GM19023 (cell line): Measurements from ENCODE around the gene BPIFB2.

Experiments used
- ATAC-seq: cut with Tn5 transposase; IDR thresholded peaks from one replicate; pipeline ENCODE4 v1.9.1; 2021; ENCODE audit warnings: mild to moderate bottlenecking, moderate library complexity; ENCODE audit not compliant: unreplicated experiment

Gene BPIFB2

DNA sequence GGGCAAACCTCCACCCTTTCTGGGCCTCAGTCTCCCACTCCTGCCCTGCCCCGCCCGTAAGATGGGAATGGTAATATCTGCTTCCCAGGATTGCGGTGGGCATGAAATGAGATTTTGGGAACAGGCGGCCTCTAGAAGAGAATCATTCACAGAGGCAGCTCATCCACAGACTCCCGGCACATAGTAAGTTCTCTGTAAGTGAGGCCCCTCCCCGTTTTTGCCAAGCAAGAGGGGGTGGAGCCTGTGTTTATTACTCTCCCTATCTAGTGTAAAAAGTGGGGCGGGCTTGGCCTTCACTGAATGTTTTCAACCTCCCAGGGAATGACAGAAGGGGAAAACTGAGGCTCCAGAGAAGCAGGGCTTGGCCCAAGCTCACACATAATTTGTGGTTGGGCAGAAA, 23.3 kb upstream of the BPIFB2 start:
- ATAC-seq = no peak

DNA sequence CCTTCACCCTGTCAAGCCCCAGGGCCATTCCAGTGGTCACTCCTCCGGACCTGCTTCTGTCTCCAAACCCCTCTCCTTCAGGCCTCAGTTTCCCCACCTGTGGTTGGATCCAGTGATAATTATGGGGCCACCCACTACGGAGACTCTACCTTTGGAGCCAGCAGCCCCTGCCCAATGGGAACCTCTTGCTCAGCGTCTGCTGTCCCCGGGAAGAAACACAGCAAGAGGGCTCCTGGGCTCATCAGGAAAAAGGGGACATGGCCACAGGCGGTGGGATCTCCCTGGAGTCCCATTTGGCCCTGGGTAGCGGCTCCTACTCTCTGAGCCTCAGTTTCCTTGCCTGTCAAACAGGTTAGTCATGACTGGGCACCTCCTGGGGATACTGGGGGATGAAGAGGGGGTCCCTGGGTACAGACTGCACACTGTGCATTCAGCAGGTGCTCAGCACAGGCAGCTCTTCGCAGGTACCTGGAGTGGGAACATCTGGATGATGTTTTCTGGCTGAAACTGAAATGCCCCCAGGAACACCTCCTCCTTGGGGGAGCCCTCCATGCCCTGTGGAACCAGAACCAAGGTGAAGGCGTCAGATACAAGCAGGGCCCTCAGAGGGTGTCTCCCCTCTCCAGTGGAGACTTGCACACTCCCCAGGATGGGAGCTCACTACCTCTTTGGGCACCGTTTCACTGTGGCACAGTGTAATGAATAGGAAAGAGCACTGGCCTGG, 22.7 kb upstream of the BPIFB2 start:
- no peak for ATAC-seq

DNA sequence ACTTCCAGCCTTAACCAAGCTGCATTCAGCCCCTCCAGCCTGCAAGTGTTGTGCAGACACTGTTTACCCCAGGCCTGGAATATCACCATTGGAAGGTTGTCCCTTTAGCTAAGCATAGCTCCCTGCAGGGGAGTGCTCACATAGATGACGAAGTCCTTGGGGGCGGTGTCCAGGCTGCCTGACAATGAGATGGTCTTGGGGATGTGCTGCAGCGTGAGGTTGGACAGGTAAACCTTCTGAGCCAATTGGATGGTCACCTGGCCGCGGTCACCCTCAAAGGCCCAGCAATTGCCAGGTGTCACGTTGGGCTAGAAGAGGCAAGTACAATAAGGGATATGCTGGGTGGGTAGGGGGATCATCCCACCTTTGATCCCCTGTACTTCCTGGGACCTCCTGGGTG, 21.9 kb upstream of the BPIFB2 start:
- ATAC-seq = no peak

DNA sequence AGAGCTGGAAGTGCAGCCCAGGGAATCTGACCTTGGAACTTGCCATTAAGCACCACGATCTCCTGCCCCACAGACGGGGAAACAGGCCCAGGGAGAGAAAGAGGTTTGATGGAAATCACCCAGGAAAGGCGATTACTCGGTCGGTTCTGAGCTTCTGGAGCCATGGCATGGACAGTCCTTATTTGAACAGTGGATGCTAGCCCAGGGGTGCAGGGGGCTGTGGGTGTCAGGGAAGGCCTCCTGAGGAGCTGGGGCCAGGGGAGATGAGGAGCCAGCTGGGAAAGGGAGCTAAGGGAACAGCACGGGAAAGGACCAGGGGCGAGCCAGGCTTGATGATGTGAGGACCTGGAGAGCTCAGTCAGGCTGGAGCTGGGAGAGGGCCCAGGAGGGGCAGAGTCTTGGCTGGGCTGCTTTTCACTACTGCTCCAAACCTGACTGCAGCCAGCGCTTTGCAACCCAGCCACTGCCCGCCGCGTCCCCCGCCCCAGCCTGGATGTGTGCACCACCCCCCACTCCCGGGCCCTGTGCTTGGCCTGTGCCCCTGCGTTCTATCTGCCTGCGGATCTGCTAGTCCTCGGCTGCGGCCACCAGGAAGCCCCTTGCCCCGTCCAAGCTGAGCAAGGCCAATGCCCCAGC, 21.1 kb upstream of the BPIFB2 start:
- ATAC-seq = no peak

DNA sequence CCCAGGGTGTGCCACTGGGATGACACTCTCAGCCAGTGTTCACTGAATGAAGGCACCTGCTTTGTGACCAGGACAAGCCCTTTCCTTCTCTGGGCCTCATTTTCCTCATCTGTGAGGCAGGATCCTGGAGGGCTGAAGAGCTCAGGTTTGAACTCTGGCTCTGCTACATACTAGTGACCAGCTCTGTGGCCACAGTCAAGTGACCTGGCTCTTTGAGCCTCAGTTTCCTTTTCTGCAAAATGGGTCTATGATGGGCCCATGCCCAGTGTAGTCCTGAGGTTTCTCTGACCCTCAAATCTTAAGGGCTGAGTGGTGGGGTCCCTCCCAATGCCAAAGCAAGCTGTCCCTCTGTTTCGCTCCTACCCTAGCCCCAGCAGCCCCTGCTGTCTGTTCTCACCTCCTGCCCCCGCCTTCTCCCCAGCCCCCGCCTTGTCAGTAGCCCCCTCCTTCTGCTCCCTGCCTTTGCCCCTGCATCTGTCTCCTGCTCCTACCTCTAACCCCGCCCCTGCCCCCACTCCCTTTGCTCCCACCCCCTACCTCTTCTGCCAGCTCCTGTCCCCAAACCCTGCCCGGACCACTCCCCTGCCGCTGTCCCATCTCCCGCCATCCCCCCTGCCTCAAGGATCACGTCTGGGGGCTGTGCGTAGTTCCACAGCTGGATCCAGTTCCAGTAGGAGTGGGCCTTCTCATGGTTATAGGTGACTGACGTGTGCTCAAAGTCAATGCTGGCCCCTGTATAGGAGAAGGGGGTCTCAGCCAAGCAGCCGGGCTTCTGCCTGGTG, 20.3 kb upstream of the BPIFB2 start:
- no peak for ATAC-seq

DNA sequence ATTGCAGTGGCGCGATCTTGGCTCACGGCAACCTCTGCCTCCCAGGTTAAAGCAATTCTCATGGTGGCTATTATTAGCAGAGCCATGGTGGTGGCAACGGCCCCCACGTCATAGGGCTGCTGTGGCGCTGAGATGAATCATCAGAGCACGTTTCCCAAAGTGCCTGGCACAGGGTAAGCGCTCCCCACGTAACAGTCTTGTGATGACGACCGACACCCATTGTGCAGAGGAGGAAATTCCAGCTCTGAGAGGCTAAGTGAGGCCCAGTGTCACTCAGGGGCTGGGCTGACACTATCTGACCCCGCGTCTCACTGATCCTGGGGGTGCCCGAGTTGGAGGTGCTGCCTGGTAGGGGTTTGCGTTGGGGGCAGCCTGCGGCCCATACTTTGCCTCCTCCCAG, 19.5 kb upstream of the BPIFB2 start:
- ATAC-seq = no peak

DNA sequence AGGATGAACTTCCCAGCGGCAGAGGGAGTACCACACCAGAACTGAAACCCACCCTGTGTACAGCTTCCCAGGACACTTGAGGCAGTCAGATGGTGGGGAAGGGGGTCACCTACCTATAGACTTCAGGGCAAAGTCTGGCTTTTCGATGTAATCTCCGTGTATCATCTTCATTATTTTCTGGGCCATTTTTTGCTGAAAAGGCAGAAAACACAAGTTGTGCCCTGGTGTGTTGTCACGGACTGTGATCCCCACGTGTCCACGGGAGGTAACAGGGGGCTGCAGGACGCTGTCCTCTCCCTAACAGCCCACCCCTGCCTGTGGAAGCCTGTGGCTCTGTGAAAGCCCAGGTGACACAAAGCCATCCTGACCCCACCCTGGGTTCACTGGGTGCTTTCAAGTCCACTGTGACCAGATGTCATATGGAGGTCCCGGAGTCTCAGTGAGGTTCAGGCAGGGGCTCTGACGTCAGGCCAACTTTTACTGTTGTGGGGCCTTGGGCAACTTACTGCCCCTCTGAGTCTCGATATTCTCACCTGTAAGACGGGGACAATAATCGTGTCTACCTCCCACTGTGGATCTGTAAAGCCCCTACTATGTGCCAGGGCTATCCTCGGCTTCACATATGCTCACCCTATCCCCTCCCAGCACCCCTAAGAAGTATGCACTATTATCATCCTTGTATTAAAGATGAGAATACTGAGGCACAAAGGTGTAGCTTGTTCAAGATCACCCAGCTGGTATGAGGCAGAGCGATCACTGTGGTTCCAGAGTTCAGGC, 17.8 kb upstream of the BPIFB2 start:
- ATAC-seq = no peak

DNA sequence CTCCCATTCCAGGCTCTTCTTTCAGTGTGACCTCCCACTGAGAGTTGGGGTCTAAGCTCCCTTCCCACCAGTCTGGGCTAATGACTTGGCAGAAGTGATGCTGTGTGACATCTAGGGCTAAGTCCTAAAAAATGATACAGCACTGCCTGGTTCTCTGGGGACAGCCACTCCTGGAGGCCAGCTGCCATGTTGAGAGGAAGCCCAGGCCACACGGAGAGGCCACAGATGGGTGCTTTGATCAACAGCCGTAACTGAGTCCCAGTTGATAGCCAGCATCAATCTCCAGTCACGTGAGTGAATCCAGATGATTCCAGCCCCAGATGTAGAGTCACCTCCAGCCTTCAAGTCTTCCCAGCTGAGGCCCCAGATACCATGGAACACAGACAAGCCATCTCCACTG, 17.1 kb upstream of the BPIFB2 start:
- no peak for ATAC-seq

DNA sequence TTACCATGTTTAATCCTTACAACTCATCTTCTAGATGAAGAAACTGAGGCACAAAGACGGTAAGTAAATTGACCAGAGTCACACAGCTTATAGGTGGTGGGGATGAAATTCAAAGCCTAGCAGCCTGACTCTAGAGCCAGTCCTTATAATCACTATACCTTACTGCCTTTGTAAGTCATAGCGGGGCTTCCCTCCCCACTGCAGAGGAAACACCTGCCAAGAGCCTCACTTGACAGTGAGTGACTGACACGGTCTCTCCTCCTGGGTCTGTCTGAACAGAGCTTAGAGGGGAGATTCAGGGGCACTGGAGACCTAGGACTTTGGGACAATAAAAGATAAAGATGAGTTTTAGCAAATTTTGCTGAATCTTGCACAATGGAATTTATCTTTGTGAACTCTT, 16.1 kb upstream of the BPIFB2 start:
- ATAC-seq = no peak

DNA sequence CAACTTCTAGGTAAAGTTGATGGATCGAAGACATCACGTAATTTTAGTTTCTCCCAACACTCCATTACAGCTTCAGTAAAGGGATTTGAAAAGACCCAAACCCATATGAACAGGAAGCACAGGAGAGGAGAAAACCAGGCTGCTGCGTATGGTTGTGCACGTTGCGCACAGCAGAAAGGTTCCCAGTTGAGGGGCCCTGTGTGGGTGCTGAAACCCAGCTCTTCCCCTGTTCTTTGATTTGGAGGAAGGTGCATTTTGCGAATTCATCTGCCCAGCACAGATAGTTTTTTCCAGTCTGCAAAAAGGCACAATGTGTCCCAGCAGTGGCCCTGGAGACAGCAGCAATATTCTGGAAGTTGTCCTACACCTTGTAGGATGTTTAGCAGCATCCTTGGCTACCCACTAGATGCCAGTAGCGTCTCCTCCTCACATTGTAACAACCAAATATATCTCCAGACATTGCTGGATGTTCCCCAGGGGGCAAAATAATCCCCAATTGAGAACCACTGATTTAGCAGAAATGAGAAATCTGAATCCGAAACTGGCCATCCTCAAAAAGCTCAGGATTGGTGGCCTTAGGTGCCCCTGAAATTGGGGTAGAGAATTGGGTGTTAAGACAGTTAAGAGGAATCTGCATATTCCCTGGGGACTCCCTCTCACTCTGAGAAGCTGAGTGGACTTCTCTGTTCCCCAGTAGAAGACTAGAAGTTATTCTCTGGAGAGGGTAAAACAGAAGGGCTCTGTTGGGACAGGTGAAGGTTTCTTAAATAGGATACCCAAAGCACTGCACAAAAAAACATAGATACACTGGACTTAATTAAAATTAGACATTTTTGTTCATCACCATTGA, 15.5 kb upstream of the BPIFB2 start:
- no peak for ATAC-seq

DNA sequence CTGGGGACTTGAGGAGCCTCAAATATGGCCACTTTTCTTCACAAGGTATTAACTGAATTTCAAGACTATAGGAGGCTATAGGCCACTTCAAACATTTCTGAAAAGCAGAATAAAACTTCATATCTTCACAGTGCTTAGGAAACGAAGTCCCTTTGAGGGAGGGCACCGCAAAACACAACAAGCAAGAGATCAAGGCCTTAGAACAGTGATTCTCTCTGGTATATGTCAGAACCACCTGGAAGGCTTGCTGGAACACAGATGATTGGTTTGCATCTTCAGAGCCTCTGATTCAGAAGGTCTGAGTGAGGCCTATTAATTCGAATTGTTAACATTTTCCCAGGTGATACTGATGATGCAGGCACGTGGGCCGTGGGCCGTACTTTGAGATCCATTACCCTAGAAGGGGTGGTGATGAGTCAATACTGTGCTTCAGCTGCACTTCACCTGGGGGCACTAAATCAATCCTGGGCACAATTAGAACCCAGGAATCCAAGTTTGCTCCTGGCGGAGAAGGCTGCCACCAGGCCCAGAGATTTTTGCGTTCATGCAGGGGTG, 13.9 kb upstream of the BPIFB2 start:
- ATAC-seq = no peak

DNA sequence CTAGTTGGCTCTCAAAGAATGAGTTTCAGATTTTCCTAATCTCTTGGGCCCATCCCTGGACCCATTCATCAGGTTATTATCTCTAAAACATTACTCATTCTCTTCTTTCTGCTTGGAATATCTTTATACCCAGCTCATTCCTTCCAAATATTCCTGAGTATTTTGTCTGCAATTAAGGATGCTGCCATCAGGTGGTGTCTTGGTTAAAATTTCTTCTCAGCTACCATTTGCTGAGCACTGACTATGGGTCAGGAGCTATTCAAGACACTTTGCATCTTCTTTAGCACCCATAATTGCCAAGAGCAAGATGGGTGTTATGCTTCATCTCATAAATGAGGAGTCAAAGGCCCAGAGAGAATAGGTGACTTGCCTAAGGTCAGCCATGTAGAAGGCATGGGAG, 11.7 kb upstream of the BPIFB2 start:
- no peak for ATAC-seq

DNA sequence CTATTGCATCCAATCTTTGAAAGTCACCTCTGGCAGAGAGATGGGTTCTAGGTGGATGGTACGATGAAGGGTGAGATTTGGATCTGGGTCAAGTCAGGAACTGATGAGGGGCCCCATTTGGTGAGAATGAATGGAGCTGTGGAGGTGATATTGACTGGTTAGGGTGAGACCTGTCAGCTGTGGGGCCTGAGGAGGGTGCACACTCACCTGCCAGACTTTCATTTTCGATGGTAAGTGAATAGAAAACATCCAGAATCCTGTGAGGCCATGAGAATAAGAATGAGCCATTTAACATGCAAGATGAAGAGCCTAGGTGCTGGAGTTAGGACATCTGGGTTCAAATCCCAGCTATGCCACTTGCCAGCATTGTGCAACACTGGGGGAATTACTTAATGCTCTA, 10.1 kb upstream of the BPIFB2 start:
- no peak for ATAC-seq

DNA sequence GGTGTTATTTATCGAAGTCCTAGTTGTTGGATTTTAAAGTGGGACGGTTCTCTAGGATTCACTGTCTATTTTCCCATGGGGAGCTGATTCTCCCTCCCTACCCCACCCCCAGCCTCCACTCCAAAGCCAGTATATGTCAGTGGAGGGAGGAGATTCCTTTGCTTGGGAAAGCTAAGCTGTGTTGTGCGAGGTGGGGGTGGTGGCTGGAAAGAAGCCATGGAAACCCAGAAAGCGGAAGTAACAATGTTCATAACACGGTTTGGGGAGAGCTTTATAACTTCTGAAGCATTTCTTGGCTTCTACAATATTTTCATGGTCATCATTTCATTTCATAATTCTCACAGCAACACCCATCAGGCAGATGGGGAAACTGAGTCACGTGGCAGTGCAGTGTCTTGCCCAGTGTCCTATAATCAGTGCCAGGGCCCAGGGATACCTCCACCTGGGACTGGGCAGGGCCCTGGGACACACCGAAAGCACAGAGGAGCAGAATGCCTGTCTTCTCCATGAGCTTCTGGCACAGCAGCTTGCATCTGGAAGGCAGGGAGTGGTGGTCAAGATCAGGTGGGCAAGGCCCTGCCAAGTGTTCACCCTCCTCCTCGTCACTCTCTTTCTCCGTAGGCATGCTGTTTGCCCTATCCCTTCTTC, 7.8 kb upstream of the BPIFB2 start:
- ATAC-seq = no peak

DNA sequence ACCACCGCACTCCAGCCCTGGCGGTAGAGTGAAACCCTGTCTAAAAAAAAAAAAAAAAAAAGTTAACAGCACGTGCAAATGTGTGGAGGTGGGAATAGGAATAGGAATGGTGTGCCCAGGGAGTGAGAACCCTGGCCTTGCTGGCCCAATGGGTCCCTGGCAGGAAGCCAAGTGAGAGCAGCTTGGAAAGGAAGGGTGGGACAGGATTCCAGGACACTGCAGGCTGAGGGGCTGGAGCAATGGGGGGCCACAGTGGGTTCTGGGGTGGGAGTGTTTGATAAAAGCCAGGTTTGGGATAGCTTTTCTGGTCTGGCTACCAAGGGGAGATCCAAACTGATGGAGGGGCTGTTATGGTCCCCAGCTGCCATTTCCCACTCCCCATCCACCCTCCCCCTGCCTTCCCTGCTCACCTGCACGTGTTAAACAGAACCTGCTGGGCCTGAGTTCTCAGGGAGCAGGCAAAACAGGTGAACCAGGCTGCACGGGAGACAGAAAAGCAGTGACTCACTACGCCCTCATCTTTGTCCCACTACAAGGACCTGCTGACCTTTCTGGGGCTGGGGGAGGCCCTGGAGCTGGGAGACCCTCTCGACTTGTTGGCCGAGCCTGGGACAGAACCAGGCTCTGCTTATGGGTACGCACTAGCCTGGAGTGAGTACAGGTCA, 6.6 kb upstream of the BPIFB2 start:
- ATAC-seq = no peak

DNA sequence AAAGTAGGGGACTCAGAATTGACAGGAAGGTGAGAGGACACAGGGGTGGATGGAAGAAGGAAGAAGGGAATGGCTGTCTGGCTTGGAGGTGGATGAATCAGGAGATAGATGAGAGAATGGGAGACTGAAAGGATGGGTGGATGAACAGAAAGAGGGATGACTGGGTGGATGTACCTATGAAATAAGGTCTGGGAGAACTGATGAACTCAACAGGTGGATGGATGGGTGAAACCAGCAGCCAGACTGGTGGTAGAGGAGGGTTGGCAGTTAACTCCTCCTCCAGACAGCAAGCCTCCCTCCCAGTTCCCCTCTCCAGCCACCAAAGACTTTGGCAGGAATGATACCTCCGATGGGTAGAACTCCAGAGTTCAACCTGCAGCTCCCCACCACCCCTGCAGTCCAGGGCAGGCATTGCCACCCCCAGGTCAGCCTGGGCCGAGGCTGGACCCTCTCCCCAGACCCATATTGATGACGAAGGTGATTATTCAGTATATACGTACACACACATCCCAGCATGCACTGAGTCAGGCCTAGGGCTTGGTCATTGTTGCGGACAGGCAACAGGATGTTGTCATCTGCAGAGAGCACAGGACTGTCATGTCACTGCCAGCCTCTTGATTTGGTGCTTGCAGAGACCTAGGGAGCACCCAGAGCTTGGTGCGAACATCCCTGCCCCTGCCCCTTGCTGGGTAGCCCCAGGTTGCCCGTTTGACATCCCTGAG, 5.3 kb upstream of the BPIFB2 start:
- no peak for ATAC-seq

DNA sequence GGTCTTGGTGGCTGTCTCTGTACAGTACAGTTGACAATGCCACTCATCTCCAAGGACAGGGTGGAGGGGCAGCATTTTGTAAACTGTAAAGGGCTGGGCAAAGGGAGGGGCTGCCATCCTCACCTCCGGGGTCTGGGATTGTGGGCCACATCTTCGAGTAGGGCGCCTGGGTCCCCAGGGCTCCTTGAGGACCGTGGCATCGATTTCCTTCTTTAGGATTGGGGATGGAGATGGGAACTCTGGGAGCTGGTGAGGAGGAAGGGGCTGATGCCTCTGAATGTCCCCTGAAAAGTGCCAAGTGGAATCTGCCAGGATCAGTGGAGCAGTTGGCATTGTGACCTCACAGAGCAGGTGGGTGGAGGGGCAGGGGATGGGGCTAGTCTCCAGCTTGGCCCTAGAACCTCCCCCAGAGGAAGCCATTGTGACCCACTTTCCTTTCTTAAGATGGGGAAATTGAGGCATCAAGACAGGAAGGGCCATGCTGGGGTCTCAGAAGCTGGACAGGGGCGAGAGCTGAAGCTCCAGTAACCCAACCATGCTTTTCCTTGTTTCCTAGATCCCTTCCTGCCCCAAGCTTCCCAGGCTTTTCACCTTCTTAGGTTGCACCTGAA, 3.3 kb upstream of the BPIFB2 start, which contains the start of gene SUN5:
TSS of gene SUN5 (minus strand) at position 293 of the 611 bp plus-strand sequence. CDS start at position 200, 93 bp downstream.
- no peak for ATAC-seq

DNA sequence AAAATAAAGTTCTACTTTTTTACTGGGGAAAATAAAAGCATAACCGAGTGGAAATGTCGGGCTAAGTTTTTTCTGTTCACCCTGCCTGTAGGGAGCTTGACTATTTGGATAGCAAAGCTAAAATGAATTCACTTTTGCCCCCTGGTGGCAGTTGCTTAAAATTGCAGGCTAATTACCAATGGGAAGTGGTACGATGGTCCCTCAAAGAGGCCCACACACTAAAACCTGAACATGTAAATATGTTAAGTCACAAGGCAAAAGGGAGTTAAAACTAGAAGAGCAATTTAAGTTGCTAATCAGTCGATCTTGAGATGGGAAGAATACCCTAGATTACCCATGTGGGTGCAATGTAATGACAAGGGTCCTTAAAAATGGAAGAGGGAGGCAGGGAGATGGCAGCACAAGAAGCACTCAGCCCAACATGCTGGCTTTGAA, 2.4 kb upstream of the BPIFB2 start:
- no peak for ATAC-seq
